Measurements from ENCODE around the gene SDF4.

Gene SDF4

GRCh38 chr1:1230656-1231399 lies 973 bp downstream of the SDF4 start:
- no peak for TF ChIP-seq CTCF (IDR thresholded peaks at IDR 0.05; ENCODE audit: control extremely low read depth, extremely low read depth, low read depth, missing control alignments)
- no peak for DNase-seq (ENCODE audit: extremely low spot score)
- ChIA-PET CTCF (interaction anchor here (0.8 to 2.9 kb wide), 6 partner anchors 11 to 167 kb away, joined by 3 to 8 read pairs (median 3); partner anchors contain the start of gene UBE2J2), POLR2A (no interaction called here)

GRCh38 chr1:1229770-1230169 lies 2.0 kb downstream of the SDF4 start:
- no peak for TF ChIP-seq CTCF (IDR thresholded peaks at IDR 0.05; ENCODE audit: control extremely low read depth, extremely low read depth, low read depth, missing control alignments)
- CTCF ChIA-PET: interaction anchor here (1.0 to 2.9 kb wide), 2 partner anchors 17 to 107 kb away, joined by 3 to 8 read pairs; no protein-coding TSS in a partner anchor

GRCh38 chr1:1228596-1229321 lies 3.0 kb downstream of the SDF4 start:
- no peak for DNase-seq (ENCODE audit: extremely low spot score)
- no peak for TF ChIP-seq CTCF (IDR thresholded peaks at IDR 0.05; ENCODE audit: control extremely low read depth, extremely low read depth, low read depth, missing control alignments)
- ChIA-PET POLR2A (interaction anchor here (0.5 kb wide), 1 partner anchor 14 kb away, joined by 3 read pairs; no protein-coding TSS in a partner anchor), CTCF (interaction anchor here (1.0 to 2.9 kb wide), 2 partner anchors 16 to 106 kb away, joined by 3 to 8 read pairs; no protein-coding TSS in a partner anchor)

More at GRCh38 chr1:1229770-1230169, 2.0 kb downstream of the SDF4 start:
- no peak for DNase-seq (ENCODE audit: extremely low spot score)
- POLR2A ChIA-PET: interaction anchor here (0.5 kb wide), 1 partner anchor 15 kb away, joined by 3 read pairs; no protein-coding TSS in a partner anchor

GRCh38 chr1:1228187-1228586 lies 3.6 kb downstream of the SDF4 start:
- no peak for DNase-seq (ENCODE audit: extremely low spot score)
- ChIA-PET POLR2A (no interaction called here), CTCF (no interaction called here)
- TF ChIP-seq CTCF (IDR thresholded peaks at IDR 0.05; ENCODE audit: control extremely low read depth, extremely low read depth, low read depth, missing control alignments): no peak

- CTCF ChIA-PET: interaction anchor here (0.9 to 2.7 kb wide), 2 partner anchors 11 to 105 kb away, joined by 5 to 10 read pairs; no protein-coding TSS in a partner anchor
- POLR2A ChIA-PET: no interaction called here
- no peak for DNase-seq (ENCODE audit: extremely low spot score)
- TF ChIP-seq CTCF (IDR thresholded peaks at IDR 0.05; ENCODE audit: control extremely low read depth, extremely low read depth, low read depth, missing control alignments): no peak
These were observed 4.4 kb downstream of the SDF4 start for GRCh38 chr1:1227386-1227785.

- ChIA-PET POLR2A (no interaction called here), CTCF (interaction anchor here (0.9 to 2.7 kb wide), 3 partner anchors 12 to 104 kb away, joined by 3 to 10 read pairs (median 5); no protein-coding TSS in a partner anchor)
- no peak for TF ChIP-seq CTCF (IDR thresholded peaks at IDR 0.05; ENCODE audit: control extremely low read depth, extremely low read depth, low read depth, missing control alignments)
- no peak for DNase-seq (ENCODE audit: extremely low spot score)
These were observed 5.0 kb downstream of the SDF4 start for GRCh38 chr1:1226566-1227362.

Measured in GM10248 (cell line).